Superior temporal gyrus (tissue), 1 donor: Measurements from ENCODE around the gene HYOU1.
"Not testable (repeated sequence)": the region's sequence is repeated elsewhere in the genome, so short reads cannot be mapped to it uniquely, and the experiment has no call there.

Experiments
- DNase-seq: peaks from one replicate; pipeline ENCODE4 v3.0.0-alpha.2; 2016; ENCODE audit errors: extremely low spot score

Gene HYOU1

GRCh38 chr11:119057000-119057769 is at the start of gene HYOU1:
HYOU1 (minus strand) TSS chr11:119057205; CDS start chr11:119056160, 1,045 bp downstream.
- peak; percentile 94 for DNase-seq

DNA sequence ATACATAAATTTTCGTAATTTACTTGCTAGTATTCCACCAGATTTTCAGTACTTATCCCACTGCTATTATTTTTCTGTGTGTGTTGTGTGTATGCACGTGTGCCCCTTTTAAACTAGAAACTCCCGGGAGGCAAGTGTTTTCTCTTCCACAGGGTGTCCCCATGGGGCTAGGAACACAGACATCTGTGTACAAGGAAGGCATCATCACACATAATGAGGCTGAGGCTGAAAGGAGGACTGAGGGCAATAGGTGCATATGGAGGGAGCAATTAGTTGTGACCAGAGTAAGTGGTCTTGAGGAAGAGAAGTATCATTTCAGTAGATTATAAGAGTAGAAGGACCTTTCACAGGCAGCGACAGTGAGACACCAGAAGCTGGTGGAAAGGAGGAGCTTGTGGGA is 46.8 kb upstream of the HYOU1 start:
- DNase-seq, result peak; percentile 31

DNA sequence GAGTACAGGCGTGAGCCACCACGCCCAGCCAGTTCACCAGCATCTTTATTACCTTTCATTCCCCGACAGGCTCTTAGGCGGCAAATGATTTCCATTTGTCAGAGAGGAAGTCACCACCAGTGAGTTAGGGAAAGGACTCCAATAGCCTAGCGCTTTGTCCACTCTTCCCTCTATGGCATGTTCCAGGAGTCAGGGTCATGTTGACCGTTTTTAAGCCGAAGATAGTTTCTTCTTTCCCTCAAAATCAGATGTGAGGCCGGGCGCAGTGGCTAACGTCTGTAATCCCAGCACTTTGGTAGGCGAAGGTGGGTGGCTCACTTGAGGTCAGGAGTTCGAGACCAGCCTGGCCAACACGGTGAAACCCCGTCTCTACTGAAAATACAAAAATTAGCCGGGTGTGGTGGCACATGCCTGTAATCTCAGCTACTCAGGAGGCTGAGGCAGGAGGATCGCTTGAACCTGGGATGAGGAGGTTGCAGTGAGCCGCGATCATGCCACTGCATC is 46.2 kb upstream of the HYOU1 start:
- DNase-seq, result not testable (repeated sequence)

DNA sequence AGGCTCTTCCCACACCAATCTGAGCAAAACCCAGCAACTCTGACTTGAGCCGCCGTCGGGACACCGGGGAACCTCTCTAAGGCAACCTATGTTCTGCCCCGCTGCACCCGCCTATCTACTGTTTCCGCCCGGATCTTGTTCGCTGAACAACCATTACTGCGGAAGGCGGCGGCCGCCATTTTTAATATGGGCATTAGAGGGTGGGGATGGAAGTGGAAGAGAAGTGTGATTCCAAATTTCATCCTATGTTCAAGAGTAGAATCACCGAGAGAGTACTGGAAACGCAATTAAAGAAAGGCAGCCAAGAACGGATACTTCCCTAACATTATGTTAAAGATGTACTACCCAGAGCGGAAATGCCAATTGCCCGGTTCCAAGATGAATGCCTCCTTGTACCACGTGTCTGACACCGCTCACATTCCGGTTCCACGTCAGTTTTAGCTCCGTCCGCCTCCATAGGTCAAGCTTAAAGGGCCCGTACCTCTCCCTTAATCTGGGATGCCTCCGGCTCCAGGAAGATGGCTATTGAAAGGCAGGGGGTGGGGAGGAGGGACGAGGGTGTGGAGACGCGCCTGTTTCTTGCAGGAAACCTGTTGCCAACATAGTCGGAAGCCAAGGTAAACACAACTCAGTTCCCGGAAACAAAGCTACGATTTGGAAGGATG is 44.9 kb upstream of the HYOU1 start, which contains the start of gene DPAGT1:
Gene DPAGT1 (minus strand): TSS at position 95 of the 665 bp plus-strand sequence. CDS start 198 bp downstream, outside the sequence.
- DNase-seq, result peak; percentile 98

GRCh38 chr11:119100994-119101758 is 44.2 kb upstream of the HYOU1 start:
- DNase-seq, result no peak

- peak; percentile 37 for DNase-seq
Observed at GRCh38 chr11:119100246-119100970, 43.4 kb upstream of the HYOU1 start.

- DNase-seq, result no peak
Observed at GRCh38 chr11:119099711-119100110, 42.7 kb upstream of the HYOU1 start.

DNA sequence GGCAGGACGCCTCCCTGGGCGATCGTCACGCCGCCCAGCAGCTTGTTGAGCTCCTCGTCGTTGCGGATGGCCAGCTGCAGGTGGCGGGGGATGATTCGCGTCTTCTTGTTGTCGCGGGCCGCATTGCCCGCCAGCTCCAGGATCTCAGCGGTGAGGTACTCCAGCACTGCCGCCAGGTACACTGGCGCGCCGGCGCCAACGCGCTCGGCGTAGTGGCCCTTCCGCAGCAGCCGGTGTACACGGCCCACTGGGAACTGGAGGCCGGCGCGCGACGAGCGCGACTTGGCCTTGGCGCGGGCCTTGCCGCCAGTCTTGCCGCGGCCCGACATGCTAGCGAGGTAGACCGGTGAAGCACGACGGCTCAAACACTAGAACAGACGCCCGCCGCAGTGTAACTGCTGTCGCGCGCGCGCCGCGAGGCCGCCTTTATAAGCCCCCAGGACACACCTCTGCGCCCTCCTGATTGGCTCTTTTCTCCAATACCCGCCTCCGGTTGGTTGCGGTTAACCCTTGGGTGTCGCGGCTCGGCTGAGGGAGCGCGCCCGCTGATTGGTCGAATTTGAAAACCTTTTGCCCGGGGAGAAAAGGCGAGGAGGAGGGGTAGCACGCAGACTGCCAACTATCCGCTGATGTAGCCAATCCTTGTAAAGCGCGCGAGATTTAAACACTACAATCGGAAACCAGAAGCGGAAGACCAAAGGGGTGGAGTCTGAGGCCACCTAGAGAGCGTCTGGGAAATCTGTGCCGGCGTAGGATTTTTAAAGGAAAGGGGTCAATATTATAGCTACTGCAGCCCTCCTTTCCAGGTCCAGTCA is 38.3 kb upstream of the HYOU1 start:
- DNase-seq, result peak; percentile 100

DNA sequence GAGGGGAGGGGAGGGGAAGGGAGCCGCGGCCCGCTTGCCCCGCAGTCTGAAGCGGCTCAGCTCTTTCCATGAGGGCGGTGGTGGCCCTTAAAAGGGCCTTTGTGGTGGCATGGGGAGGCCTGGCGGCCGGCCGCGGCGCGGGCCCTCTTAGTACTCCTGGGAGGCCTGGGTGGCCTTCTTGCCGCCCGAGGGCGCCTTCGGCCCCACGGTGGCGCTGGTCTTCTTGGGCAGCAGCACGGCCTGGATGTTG is 37.7 kb upstream of the HYOU1 start:
- DNase-seq, result peak; percentile 81

- peak; percentile 29 for DNase-seq
Observed at GRCh38 chr11:119093942-119094815, 37.2 kb upstream of the HYOU1 start.

DNA sequence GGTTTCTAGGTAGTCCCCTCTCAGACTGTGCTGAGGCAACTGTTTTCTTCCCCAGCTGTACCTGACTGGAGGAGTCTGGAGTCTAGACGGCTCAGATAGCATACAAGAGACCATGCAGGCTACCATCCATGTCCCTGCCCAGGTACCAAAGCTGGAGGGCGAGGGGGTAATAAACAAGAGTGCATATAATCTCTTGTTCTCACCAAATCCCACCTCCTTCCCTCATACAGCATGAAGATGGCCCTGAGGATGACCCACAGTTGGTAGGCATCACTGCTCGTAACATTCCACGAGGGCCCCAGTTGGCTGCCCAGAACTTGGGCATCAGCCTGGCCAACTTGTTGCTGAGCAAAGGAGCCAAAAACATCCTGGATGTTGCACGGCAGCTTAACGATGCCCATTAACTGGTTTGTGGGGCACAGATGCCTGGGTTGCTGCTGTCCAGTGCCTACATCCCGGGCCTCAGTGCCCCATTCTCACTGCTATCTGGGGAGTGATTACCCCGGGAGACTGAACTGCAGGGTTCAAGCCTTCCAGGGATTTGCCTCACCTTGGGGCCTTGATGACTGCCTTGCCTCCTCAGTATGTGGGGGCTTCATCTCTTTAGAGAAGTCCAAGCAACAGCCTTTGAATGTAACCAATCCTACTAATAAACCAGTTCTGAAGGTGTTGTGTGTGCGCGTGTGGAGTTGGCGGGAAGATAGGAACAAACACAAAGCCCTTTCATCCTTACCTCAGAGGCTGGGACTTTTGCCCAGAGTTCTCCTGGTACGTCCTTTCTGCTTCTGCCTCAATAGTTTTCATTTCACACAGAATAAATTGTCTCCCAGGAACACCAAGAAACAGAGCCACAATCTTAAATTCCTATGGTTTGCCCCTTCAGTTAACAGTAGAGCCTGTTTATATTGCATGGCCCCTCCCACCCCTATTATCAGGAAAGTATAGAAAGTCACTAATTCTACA is 36.2 kb upstream of the HYOU1 start:
- DNase-seq, result peak; percentile 38

- no peak for DNase-seq
Observed at GRCh38 chr11:119091966-119092879, 35.2 kb upstream of the HYOU1 start.

DNA sequence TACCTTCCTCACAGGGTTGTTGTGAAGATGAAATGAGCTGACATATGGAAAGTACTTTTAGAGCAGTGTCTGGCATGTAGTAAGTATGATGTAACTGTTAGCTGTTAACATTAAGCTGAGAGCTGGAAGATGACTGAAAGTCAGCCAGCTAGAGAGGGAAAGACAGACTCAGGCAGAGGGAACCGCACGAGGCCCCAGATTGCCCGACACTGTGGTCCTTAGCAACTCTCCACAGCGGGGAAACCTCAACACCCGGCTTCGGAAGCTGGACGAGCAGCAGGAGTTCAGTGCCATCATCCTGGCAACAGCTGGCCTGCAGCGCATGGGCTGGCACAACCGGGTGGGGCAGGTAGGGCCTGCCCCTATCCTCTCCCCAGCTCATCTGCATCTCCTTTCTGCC is 34.2 kb upstream of the HYOU1 start:
- peak; percentile 24 for DNase-seq

- no peak for DNase-seq
Observed at GRCh38 chr11:119089319-119089718, 32.3 kb upstream of the HYOU1 start.

- DNase-seq, result no peak
Observed at GRCh38 chr11:119088406-119088805, 31.4 kb upstream of the HYOU1 start.

GRCh38 chr11:119087747-119088241 is 30.8 kb upstream of the HYOU1 start:
- no peak for DNase-seq

DNA sequence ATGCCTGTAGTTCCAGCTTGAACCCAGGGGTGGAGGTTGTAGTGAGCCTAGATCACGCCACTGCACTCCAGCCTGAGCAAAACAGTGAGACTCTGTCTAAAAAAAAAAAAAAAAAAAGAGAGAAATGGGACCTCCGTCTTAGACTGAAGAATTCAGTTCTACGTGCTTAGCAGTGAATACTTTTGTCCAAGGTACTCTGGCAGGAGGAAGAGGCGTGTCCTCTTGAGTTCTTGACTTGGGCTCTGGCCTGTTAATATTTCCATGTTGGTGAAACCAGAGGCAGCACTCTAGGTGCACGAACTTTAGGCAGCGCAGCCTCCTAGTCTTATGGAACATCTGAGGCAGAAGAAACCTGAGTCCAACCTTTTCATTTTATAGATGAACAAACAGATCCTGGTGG is 30.1 kb upstream of the HYOU1 start:
- DNase-seq, result no peak
